Suprapubic skin (tissue), 3 donors: ENCODE data around the gene REV1.

Experiments used
- EP300 ChIP-seq: sonication (generic); formaldehyde crosslinking; IDR thresholded peaks from one replicate; pipeline ENCODE4 v1.6.1; 2017; ENCODE audit warnings: antibody characterized with exemption
- TF ChIP-seq, protein P1 (sequence below), 2 donors: fragments of 200-600 bp in 1 of 2; fragments of 450-650 bp in 1 of 2; sonication (generic) in 1 of 2; IDR thresholded peaks; one replicate each; pipeline ENCODE4 v1.5.1; 2016 to 2019; ENCODE audit warnings: antibody characterized with exemption in 2 of 2, mild to moderate bottlenecking in 1 of 2, moderate library complexity in 1 of 2

- TF ChIP-seq EP300 = no peak
- TF ChIP-seq, protein P1, sequence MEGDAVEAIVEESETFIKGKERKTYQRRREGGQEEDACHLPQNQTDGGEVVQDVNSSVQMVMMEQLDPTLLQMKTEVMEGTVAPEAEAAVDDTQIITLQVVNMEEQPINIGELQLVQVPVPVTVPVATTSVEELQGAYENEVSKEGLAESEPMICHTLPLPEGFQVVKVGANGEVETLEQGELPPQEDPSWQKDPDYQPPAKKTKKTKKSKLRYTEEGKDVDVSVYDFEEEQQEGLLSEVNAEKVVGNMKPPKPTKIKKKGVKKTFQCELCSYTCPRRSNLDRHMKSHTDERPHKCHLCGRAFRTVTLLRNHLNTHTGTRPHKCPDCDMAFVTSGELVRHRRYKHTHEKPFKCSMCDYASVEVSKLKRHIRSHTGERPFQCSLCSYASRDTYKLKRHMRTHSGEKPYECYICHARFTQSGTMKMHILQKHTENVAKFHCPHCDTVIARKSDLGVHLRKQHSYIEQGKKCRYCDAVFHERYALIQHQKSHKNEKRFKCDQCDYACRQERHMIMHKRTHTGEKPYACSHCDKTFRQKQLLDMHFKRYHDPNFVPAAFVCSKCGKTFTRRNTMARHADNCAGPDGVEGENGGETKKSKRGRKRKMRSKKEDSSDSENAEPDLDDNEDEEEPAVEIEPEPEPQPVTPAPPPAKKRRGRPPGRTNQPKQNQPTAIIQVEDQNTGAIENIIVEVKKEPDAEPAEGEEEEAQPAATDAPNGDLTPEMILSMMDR (IDR thresholded peaks at IDR 0.05) = no peak
Observed at GRCh38 chr2:99389946-99390345, 99.9 kb downstream of the REV1 start.
